Ecto neural progenitor cell (in vitro differentiated cells): ENCODE measurements around the gene ATP1B2.

Experiments
- DNase-seq: peaks from one replicate; pipeline ENCODE4 v3.0.0-alpha.2; 2018; ENCODE audit warnings: low spot score

ATP1B2 gene

DNA sequence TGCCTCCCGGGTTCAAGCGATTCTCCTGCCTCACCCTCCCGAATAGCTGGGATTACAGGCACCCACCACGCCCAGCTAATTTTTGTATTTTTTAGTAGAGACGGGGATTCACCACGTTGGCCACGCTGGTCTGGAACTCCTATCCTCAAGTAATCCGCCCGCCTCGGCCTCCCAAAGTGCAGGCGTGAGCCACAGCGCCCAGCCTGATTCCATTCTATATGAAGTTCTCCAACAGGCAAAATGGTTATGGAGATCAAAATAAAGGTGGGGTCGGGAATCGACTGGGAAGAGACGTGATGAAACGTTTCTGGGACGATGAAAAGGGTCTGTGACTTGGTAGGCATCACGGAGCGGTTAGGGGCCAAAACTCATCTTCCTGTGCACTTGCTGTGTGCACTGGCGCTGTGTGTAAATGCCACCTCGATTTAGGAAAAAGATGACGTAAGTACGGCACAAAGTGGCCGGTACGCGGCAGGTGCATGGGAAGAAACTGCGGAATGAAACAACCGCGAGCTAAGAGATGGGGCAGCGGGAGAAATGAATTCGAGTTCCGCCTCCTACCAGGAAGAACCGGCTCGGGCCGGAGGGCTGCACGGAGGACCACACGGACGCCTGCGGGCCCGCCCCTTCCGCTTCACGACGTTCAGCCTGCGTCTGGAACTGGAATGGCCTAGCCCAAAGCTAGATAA lies 35.0 kb downstream of the ATP1B2 start:
- DNase-seq, result peak; percentile 98

DNA sequence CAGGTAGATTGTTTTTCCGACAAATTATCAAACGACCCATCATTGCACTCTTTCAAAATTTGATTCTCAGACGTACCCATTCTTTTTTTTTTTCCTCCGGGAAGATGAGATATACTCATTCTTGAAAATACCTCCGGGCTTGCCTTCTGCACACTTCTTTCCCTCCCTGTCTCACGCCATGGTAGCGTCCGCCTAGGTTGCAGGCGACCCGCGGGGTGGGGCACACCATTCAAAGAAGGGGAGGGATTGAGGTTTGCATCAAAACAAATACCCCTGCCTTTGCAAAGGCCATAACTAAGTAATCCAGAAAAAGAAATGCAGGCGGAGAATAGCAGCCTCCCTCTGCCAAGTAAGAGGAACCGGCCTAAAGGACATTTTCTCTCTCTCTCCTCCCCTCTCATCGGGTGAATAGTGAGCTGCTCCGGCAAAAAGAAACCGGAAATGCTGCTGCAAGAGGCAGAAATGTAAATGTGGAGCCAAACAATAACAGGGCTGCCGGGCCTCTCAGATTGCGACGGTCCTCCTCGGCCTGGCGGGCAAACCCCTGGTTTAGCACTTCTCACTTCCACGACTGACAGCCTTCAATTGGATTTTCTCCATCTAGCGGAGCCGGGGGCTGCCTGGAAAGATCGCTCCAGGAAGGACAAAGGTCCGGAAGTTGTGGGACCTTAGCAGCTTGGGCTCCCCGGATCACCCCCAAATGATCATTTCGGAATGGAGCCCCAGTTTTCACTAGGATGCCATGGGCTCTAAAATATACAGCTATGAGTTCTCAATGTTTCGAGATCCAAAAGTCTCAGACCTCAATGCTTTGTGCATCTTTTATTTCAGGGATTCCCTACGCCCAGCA lies 35.7 kb downstream of the ATP1B2 start:
- peak; percentile 93 for DNase-seq

DNA sequence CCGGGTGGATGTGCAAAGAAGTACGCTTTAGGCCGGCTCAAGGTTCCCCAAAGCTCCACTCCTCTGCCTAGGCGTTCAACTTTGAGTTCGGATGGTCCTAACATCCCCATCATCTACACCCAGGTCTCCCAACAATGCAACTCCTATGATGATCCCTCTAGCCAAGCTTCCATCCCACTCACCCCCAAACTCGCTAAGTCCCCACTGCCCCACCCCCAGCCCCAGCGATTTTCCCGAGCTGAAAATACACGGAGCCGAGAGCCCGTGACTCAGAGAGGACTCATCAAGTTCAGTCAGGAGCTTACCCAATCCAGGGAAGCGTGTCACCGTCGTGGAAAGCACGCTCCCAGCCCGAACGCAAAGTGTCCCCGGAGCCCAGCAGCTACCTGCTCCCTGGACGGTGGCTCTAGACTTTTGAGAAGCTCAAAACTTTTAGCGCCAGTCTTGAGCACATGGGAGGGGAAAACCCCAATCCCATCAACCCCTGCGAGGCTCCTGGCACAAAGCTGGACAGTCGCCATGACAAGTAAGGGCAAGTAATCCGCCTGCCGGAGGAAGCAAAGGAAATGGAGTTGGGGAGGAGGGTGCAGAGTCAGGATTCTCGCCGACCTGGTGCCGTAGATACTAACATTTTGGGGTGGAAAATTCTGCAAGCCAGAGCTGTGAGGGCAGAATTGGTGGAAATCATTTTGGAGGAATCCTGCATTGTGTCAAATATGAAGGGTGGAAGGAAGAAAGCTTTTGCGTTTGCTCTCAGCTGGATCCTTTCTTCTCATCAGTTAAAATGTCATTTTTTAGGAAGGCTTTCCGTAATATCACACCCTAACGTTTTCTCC lies 36.6 kb downstream of the ATP1B2 start, which contains the start of gene TP53:
TP53 (minus strand) TSS at position 419 of the 836 bp plus-strand sequence. CDS start 10,896 bp downstream, outside the sequence.
- peak; percentile 94 for DNase-seq

DNA sequence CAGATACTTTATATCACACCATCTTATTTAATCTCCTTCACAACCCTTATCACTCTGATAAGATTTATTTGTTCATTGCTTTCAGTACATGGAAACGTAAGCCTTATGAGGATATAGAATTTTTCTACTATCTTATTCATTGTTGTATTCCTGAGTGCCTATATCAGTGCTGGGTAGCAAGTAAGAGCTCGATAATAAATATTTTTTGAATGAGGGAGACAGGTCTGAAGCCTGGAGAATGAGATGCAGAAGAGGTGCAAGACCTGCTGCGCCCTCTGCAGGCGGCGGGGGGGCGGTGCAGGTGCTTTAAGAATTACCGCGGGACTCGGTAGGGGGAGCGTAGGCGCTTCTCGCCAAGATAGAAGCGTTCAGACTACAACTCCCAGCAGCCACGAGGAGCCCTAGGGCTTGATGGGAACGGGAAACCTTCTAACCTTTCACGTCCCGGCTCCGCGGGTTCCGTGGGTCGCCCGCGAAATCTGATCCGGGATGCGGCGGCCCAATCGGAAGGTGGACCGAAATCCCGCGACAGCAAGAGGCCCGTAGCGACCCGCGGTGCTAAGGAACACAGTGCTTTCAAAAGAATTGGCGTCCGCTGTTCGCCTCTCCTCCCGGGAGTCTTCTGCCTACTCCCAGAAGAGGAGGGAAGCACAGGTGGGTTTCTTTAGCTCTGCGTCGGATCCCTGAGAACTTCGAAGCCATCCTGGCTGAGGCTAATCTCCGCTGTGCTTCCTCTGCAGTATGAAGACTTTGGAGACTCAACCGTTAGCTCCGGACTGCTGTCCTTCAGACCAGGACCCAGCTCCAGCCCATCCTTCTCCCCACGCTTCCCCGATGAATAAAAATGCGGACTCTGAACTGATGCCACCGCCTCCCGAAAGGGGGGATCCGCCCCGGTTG lies 37.4 kb downstream of the ATP1B2 start, which contains the start of gene WRAP53:
WRAP53 (plus strand) TSS at position 570 of the 900 bp plus-strand sequence; CDS start at position 742, 172 bp downstream.
- DNase-seq, result peak; percentile 100

DNA sequence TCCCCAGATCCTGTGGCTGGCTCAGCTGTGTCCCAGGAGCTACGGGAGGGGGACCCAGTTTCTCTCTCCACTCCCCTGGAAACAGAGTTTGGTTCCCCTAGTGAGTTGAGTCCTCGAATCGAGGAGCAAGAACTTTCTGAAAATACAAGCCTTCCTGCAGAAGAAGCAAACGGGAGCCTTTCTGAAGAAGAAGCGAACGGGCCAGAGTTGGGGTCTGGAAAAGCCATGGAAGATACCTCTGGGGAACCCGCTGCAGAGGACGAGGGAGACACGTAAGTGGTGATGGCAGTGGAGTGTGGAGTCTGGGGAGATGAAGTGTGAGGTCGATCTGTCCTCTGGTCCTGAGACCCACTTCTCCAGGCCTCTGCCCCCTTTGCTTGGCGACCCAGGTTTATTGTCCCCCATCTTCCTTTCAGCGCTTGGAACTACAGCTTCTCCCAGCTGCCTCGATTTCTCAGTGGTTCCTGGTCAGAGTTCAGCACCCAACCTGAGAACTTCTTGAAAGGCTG lies 38.1 kb downstream of the ATP1B2 start:
- DNase-seq, result no peak

DNA sequence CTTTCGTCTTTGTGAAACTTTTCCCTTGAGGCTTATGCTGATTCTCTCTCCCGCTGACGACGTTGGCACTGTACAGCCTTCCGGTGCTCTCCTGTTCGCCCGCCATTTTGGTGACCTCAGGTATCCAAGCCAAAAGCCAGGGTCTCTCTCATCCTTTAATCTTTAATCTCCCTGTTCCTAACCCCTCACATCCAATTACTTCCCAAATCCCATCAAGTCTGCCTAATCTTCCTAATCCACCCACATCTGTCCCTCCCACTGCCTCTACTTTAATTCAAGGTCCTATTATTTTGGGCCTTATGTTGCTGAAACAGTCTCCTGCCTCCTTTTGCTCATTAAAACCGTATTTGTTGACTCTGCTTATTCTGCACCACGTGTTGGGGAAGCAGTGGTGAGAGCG lies 44.9 kb downstream of the ATP1B2 start:
- DNase-seq, result no peak

DNA sequence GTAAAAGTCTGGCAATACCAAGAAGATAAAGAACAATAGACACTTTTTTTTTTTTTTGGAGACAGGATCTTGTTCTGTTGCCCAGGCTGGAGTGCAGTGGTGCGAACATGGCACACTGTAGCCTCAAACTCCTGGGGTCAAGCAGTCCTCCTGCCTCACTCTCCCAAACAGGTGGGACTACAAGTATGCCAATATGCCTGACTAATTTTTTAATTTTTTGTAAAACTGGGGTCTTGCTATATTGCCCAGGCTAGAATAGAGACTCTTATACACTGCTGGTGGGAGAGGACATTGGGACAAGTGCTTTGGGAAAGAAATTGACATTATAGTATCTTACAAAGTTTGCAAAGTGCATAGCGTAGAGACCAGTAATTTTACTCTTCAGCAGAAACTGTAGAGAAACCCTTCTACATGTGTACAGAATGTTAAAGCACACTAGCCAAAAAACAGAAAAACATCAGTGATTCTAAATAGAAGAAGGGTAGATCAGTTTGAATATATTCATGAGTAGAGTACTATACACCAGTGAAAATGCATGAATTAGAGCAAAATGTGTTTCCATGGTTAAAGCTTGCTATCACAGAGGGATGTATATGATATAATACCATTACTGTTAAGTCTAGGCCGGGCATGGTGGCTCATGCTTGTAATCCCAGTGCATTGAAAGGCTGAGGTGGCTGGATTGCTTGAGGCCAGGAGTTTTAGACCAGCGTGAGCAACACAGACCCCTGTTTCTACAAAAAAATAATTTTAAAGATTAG lies 47.3 kb downstream of the ATP1B2 start:
- DNase-seq, result no peak

DNA sequence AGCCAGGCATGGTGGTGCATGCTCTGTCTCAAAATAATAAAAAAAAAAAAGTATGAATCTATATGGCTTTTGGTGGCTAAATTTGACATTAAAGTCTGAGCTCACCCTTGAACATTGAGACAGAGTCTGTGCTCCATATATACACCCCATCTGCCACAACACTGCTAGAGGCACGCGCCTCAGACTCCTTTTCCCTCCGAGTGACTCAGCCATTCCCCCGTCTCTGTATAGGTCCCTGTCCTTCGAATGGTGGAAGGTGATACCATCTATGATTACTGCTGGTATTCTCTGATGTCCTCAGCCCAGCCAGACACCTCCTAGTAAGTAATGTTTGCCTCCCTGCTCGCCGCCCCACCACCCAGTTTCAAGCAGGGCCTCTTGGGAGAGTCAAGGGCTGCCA lies 49.8 kb downstream of the ATP1B2 start:
- no peak for DNase-seq

DNA sequence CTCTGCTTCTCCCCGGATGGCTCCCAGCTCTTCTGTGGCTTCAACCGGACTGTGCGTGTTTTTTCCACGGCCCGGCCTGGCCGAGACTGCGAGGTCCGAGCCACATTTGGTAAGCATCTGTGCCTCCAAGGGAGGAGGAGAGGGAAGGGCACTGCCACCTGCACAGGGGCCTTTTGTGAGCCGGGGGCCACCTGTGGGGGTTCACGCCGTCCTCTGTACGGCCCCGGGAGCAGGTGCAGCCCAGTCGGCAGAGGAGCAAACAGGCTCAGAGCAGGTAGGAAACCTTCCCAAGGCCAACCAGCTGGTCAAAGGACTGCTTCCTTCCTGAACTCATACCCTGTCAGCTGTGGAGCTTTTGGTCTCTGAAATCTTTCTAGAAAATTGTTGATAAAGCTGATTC lies 51.0 kb downstream of the ATP1B2 start:
- DNase-seq, result no peak

DNA sequence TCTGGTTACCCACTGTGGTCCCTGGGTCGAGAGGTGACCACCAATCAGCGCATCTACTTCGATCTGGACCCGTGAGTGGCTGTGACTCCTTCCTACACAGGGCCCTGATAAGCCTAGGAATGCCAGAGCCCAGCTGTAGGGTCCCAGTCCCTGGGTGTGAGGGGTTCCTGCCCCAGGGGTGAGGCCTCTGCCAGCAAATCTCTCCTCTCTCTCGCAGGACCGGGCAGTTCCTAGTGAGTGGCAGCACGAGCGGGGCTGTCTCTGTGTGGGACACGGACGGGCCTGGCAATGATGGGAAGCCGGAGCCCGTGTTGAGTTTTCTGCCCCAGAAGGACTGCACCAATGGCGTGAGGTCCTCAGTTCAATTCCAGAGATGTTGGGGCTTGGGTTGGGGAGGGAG lies 52.0 kb downstream of the ATP1B2 start:
- no peak for DNase-seq

DNA sequence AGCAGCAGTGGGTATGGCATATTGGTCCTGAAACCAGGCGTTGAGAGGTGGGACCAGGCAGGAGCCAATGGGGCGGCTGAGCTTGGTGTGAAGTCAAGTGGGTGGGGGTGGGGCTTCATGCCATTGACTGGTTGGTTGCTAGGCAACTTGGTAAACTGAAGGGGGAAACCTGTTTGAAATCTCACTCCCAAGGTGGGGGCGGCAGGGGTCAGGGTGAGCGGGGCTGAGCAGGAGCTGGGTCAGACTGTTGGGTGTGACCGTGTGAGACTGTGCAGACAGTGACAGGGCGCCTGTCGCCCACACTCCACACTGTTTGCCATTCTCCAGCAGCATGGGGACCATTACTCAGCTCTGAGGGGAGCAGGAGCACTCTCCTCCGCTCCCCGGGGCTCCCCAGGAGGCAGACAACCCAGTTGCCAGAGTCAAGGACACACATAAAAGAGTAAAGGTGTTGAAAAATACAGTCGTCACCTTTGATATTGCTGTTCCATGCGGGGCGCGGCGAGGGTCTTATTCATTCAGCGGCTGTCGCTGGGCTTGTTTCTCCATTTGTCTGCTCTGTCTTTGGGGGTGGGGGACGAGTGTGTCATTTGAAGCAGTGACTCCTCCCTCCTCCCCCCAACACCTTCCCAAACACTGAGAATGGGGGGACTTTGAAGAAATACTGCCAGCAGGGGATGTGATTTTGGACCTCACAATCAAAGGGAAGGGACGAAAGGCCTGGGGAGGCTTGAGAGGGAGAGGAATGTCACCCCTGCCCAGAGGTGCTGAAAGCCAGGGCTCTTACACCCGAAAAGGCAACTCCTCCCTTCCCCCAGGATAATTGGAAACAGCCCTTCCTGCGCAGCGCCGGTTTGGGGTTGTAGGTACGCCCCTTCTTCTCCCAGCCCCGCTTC lies 53.1 kb downstream of the ATP1B2 start:
- DNase-seq, result peak; percentile 91

DNA sequence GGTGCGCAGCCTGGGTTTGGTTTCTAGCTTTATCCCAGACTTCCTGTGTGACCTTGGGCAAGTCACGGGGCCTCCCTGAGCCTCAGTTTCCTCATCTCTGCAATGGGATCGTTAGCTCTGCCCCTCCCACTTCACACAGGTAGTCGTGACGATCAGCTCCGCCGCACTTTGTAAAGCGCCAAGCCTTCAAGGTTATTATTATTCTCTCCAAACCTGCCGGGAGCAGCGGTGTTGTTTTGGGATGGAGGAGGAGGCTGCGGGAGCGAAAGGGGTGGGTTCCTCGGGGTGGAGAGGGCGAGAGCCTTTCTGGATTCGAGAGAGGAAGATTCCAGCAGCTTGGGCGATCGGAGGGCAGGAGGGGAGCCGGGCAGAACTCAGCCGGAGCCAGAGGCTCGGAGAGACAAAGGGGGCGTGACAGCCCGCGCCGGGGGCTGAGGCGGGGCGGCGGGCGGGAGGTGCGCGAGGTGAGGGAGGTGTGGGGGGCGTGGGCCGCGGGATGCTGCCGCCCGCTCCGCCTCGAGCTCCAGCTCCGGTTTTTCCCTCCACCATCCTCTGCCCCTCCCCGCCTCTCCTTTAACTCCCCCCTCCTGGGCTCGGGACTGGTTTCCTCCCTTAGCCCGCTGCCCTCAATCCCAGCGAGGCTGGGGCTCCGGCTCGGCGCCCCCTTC lies 54.0 kb downstream of the ATP1B2 start, which contains the start of gene EFNB3:
EFNB3 (plus strand) TSS at position 602 of the 668 bp plus-strand sequence. CDS start 397 bp downstream, outside the sequence.
- DNase-seq, result peak; percentile 91

DNA sequence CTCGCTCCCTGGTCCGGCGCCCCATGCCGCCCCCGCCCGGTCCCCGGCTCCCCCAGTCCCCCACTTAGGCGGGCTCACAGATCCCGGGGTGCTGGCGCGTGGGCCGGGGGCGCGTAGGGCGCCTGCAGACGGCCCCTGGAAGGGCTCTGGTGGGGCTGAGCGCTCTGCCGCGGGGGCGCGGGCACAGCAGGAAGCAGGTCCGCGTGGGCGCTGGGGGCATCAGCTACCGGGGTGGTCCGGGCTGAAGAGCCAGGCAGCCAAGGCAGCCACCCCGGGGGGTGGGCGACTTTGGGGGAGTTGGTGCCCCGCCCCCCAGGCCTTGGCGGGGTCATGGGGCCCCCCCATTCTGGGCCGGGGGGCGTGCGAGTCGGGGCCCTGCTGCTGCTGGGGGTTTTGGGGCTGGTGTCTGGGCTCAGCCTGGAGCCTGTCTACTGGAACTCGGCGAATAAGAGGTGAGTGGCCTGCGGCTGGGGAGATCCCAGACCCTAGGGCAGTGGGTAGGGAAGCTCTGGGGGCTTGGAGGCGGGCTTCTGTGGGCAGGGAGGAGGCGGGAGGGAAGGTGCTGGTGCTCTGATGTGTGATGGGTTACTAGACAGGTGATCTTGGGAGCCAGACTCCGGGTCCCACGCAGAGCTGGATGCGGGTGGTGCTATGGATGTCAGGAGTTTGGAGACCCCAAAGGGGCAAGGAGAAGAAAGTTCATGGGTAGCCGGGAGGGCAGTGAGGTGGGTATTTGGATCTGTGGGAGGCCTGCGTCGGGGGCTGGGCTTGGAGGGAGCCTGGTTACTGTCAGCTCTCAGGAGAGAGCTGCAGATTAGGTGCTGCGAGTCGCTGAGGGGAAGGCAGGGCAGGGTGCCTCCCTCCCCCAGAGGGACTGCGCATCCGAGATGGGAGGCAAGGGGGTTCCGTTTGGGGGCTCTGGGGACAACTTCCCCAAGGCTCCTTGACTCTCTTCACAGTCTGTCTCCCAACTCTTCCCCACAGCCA lies 54.8 kb downstream of the ATP1B2 start:
- peak; percentile 72 for DNase-seq

DNA sequence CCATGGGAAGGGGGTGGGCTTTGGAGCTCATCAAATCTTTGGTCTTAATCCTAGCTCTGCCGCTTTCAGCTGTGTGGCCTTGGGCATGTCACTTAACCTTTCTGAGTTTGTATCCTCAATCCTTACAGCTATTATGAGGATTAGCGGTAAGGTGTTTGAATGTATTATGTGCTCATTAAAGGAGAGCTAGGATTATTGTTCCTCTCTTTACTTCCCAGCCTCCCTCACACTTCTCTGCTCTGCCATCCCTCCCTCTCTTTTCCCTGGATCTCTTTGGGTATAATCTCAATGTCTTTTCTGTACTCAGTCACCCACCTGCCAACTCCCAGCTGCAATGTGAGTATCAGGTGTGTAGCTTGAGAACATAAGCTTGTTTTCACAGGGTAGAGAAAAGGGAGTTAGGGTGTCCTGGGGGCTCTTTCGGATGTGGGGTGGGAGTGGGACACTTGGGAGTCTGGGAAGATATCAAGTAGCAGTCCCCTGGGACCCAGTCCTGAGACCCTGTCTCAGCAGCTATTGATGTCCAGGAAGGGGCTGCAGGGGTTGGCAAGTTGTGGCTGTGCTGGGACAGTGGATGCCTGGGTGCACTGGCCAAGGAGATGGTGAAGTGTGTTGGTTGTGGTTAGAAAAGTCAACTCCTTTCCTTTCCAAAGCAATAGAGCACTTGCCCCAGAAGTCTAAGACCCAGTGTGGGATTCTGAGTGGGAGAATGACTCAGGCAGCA lies 56.1 kb downstream of the ATP1B2 start:
- no peak for DNase-seq
